ENCODE results near the gene ARHGAP42.

The ARHGAP42 gene

GRCh38 chr11:100682247-100682969 lies 4.7 kb upstream of the ARHGAP42 start:
- no peak for DNase-seq

- no peak for DNase-seq
Measured at GRCh38 chr11:100683126-100683525, 4.0 kb upstream of the ARHGAP42 start.

GRCh38 chr11:100684101-100685065 lies 2.7 kb upstream of the ARHGAP42 start:
- DNase-seq: no peak

- no peak for DNase-seq
Measured at GRCh38 chr11:100686476-100687053, 523 bp upstream of the ARHGAP42 start.

- no peak for DNase-seq
Measured at GRCh38 chr11:100687630-100688395, 725 bp downstream of the ARHGAP42 start.

- DNase-seq: no peak
Measured at GRCh38 chr11:100689141-100689540, 2.1 kb downstream of the ARHGAP42 start.

- DNase-seq: no peak
Measured at GRCh38 chr11:100691896-100692653, 5.0 kb downstream of the ARHGAP42 start.

GRCh38 chr11:100695911-100696310 lies 8.8 kb downstream of the ARHGAP42 start:
- DNase-seq: no peak

GRCh38 chr11:100703139-100703538 lies 16.1 kb downstream of the ARHGAP42 start:
- no peak for DNase-seq

- no peak for DNase-seq
Measured at GRCh38 chr11:100703801-100704575, 16.9 kb downstream of the ARHGAP42 start.

GRCh38 chr11:100705447-100705846 lies 18.4 kb downstream of the ARHGAP42 start:
- no peak for DNase-seq

GRCh38 chr11:100706179-100706578 lies 19.1 kb downstream of the ARHGAP42 start:
- DNase-seq: no peak

GRCh38 chr11:100709233-100709957 lies 22.3 kb downstream of the ARHGAP42 start:
- no peak for DNase-seq

GRCh38 chr11:100711984-100712383 lies 24.9 kb downstream of the ARHGAP42 start:
- no peak for DNase-seq

- DNase-seq: no peak
Measured at GRCh38 chr11:100712583-100712982, 25.5 kb downstream of the ARHGAP42 start.

GRCh38 chr11:100715165-100715761 lies 28.2 kb downstream of the ARHGAP42 start:
- no peak for DNase-seq

- DNase-seq: no peak
Measured at GRCh38 chr11:100716838-100717237, 29.8 kb downstream of the ARHGAP42 start.

- no peak for DNase-seq
Measured at GRCh38 chr11:100719362-100719761, 32.3 kb downstream of the ARHGAP42 start.

- DNase-seq: no peak
Measured at GRCh38 chr11:100719809-100720221, 32.7 kb downstream of the ARHGAP42 start.

GRCh38 chr11:100726680-100727079 lies 39.6 kb downstream of the ARHGAP42 start:
- no peak for DNase-seq

Measured in AML-193 (cell line).